Neural cell (in vitro differentiated cells): ENCODE results near the gene LCN2. TPM values are rescaled to one million over a fixed set of nuclear protein-coding genes. Genes with fewer than 3 reads are reported as not detected.

ENCODE experiments used
- H2AFZ ChIP-seq: fragments of 200-600, 300-800 bp; sonication (generic), shearing (Covaris generic); 2 replicates; pipeline ENCODE4 v1.6.0; 2014; ENCODE audit warnings: low read depth, mild to moderate bottlenecking, antibody characterized with exemption, low read length, moderate library complexity
- H3F3A ChIP-seq: fragments of 200-600 bp; shearing (Covaris generic); 2 replicates; pipeline ENCODE4 v1.6.1; 2016; ENCODE audit warnings: mild to moderate bottlenecking, moderate library complexity, mixed read lengths, antibody characterized with exemption, low read length; ENCODE audit not compliant: insufficient read depth, poor library complexity, severe bottlenecking
- H3K27ac ChIP-seq: fragments of 200-600, 300-800 bp; sonication (generic), shearing (Covaris generic); 2 replicates; pipeline ENCODE4 v1.5.1; 2014; ENCODE audit warnings: mild to moderate bottlenecking, low read length, moderate library complexity
- H3K27me3 ChIP-seq: fragments of 300-800, 200-600 bp; sonication (generic), shearing (Covaris generic); 2 replicates; pipeline ENCODE4 v1.6.0; 2014; ENCODE audit warnings: mild to moderate bottlenecking, low read depth, low read length, moderate library complexity; ENCODE audit not compliant: insufficient read depth
- H3K36me3 ChIP-seq: fragments of 300-800, 200-600 bp; sonication (generic), shearing (Covaris generic); 2 replicates; pipeline ENCODE4 v1.5.1; 2014; ENCODE audit warnings: mild to moderate bottlenecking, antibody characterized with exemption, low read length, moderate library complexity; ENCODE audit not compliant: insufficient read depth
- H3K4me2 ChIP-seq: fragments of 300-800, 200-600 bp; sonication (generic), shearing (Covaris generic); 2 replicates; pipeline ENCODE4 v1.6.0; 2014; ENCODE audit warnings: mild to moderate bottlenecking, low read length
- H3K4me3 ChIP-seq: fragments of 300-800, 200-600 bp; sonication (generic), shearing (Covaris generic); 2 replicates; pipeline ENCODE4 v1.5.1; 2014; ENCODE audit warnings: mild to moderate bottlenecking, low read length, moderate library complexity
- H3K79me2 ChIP-seq: fragments of 200-600 bp; shearing (Covaris generic); replicated peaks from 2 replicates; pipeline ENCODE4 v1.6.0; 2014; ENCODE audit warnings: mild to moderate bottlenecking, low read length, moderate library complexity; ENCODE audit not compliant: insufficient read depth
- H3K9ac ChIP-seq: fragments of 300-800, 200-600 bp; sonication (generic), shearing (Covaris generic); 2 replicates; pipeline ENCODE4 v1.6.1; 2016; ENCODE audit warnings: mild to moderate bottlenecking, low read length, mixed read lengths
- H3K9me2 ChIP-seq: fragments of 200-600 bp; shearing (Covaris generic); 2 replicates; pipeline ENCODE4 v1.6.1; 2016; ENCODE audit warnings: mild to moderate bottlenecking, low read length, mixed read lengths; ENCODE audit not compliant: insufficient read depth
- H3K9me3 ChIP-seq: fragments of 200-600, 300-800 bp; sonication (generic), shearing (Covaris generic); 2 replicates; pipeline ENCODE4 v1.6.1; 2016; ENCODE audit warnings: mild to moderate bottlenecking, mixed run types, low read length, moderate library complexity, mixed read lengths
- H4K20me1 ChIP-seq: fragments of 200-600 bp; shearing (Covaris generic); 2 replicates; pipeline ENCODE4 v1.6.1; 2016; ENCODE audit warnings: mild to moderate bottlenecking, mixed run types; ENCODE audit not compliant: insufficient read depth
- CTCF ChIP-seq: fragments of 450-650 bp; IDR thresholded peaks from 2 replicates; pipeline ENCODE4 v1.5.1; 2014; ENCODE audit warnings: antibody characterized with exemption, mild to moderate bottlenecking, moderate library complexity; ENCODE audit not compliant: poor library complexity, severe bottlenecking
- EP300 ChIP-seq: fragments of 450-650 bp; conservative IDR thresholded peaks from 2 replicates; pipeline ENCODE4 v1.6.1; 2014; ENCODE audit warnings: antibody characterized with exemption, mild to moderate bottlenecking, moderate library complexity; ENCODE audit not compliant: poor library complexity, severe bottlenecking
- EZH2 ChIP-seq: fragments of 200-600, 300-800 bp; shearing (Covaris generic), sonication (generic); IDR thresholded peaks from 2 replicates; pipeline ENCODE4 v1.6.1; 2014; ENCODE audit warnings: antibody characterized with exemption, low read length, borderline replicate concordance, mild to moderate bottlenecking; ENCODE audit not compliant: insufficient read depth, poor library complexity, severe bottlenecking
- MXI1 ChIP-seq: fragments of 450-650 bp; conservative IDR thresholded peaks from 2 replicates; pipeline ENCODE4 v1.6.1; 2014; ENCODE audit warnings: antibody characterized with exemption, mild to moderate bottlenecking; ENCODE audit not compliant: poor library complexity, severe bottlenecking
- POLR2AphosphoS5 ChIP-seq: IDR thresholded peaks from 2 replicates; pipeline ENCODE4 v1.6.1; 2012
- RAD21 ChIP-seq: fragments of 450-650 bp; conservative IDR thresholded peaks from 2 replicates; pipeline ENCODE4 v1.6.1; 2014; ENCODE audit warnings: antibody characterized with exemption, mild to moderate bottlenecking, moderate library complexity
- SMC3 ChIP-seq: fragments of 450-650 bp; conservative IDR thresholded peaks from 2 replicates; pipeline ENCODE4 v1.6.1; 2014; ENCODE audit warnings: antibody characterized with exemption, mild to moderate bottlenecking, moderate library complexity; ENCODE audit not compliant: poor library complexity
- TAF1 ChIP-seq: IDR thresholded peaks from 2 replicates; pipeline ENCODE4 v1.6.1; 2012; ENCODE audit warnings: low read depth
- polyA plus RNA-seq: library from polyadenylated mRNA; depleted of rRNA; stranded (reverse); fragments of >200 nt; gene quantifications from 2 replicates; pipeline ENCODE4 v1.2.3, GENCODE V29; 2014

The LCN2 gene
- polyA plus RNA-seq, 1 donor from 2014 or later, result not detected

GRCh38 chr9:128201441-128202369, 52.5 kb downstream of the LCN2 start (continued):
- TF ChIP-seq EZH2, result no peak
- no peak for TF ChIP-seq SMC3

- Histone ChIP-seq H3F3A (no peaks in the 10 kb centered on the region), H3K4me3 (peak overlapping the region; percentile 99), H3K27ac (no peak overlapping the region), H3K79me2 (peaks cover 17% of the 10 kb centered on the region), H3K27me3 (no peaks in the 10 kb centered on the region), H2AFZ (no peak overlapping the region), H3K36me3 (peaks cover 5% of the 10 kb centered on the region), H3K9me3 (no peaks in the 10 kb centered on the region), H3K9me2 (no peaks in the 10 kb centered on the region), H3K4me2 (peak overlapping the region; percentile 20), H3K9ac (no peak overlapping the region), H4K20me1 (no peaks in the 10 kb centered on the region)
- TF ChIP-seq CTCF (no peak), SMC3 (no peak), EP300 (no peak), TAF1 (no peak), EZH2 (no peak), MXI1 (no peak), RAD21 (no peak), POLR2AphosphoS5 (no peak)
Measured at GRCh38 chr9:128202648-128203023, 53.4 kb downstream of the LCN2 start.

Other genes with a start within 250 kb of the LCN2 start
- 44.2 and 59.3 TPM in 2 replicates for gene ST6GALNAC6, start 249.8 kb upstream of the LCN2 start, polyA plus RNA-seq
- 4.8 and 5.9 TPM in 2 replicates for gene ST6GALNAC4, start 232.4 kb upstream of the LCN2 start, polyA plus RNA-seq
- 3.4 and 5.2 TPM in 2 replicates for gene PIP5KL1, start 218.7 kb upstream of the LCN2 start, polyA plus RNA-seq
- 30.5 and 44.9 TPM in 2 replicates for gene DPM2, start 211.6 kb upstream of the LCN2 start, polyA plus RNA-seq
- 6.7 and 18.5 TPM in 2 replicates for gene EEIG1, start 168.5 kb upstream of the LCN2 start, polyA plus RNA-seq
- 9.9 and 10.2 TPM in 2 replicates for gene NAIF1, start 82.1 kb upstream of the LCN2 start, polyA plus RNA-seq
- gene SLC25A25, start 81.2 kb upstream of the LCN2 start, polyA plus RNA-seq, result 43.7 and 50.7 TPM in 2 replicates
- 55.9 and 68.0 TPM in 2 replicates for gene PTGES2, start 21.7 kb upstream of the LCN2 start, polyA plus RNA-seq
- 270 and 330 TPM in 2 replicates for gene BBLN, start 10.8 kb downstream of the LCN2 start, polyA plus RNA-seq
- 25.6 and 27.8 TPM in 2 replicates for gene CIZ1, start 42.1 kb downstream of the LCN2 start, polyA plus RNA-seq
- gene DNM1, start 53.9 kb downstream of the LCN2 start, polyA plus RNA-seq, result 104 and 180 TPM in 2 replicates
- 44.3 and 46.3 TPM in 2 replicates for gene GOLGA2, start 126.6 kb downstream of the LCN2 start, polyA plus RNA-seq
- 43.0 and 67.1 TPM in 2 replicates for gene SWI5, start 126.8 kb downstream of the LCN2 start, polyA plus RNA-seq
- 22.3 and 31.0 TPM in 2 replicates for gene TRUB2, start 173.0 kb downstream of the LCN2 start, polyA plus RNA-seq
- gene COQ4, start 173.4 kb downstream of the LCN2 start, polyA plus RNA-seq, result 94.5 and 108 TPM in 2 replicates
- gene SLC27A4, start 191.1 kb downstream of the LCN2 start, polyA plus RNA-seq, result 31.6 and 34.2 TPM in 2 replicates
- 66.0 and 80.8 TPM in 2 replicates for gene URM1, start 221.9 kb downstream of the LCN2 start, polyA plus RNA-seq